Loucy (cell line): ENCODE measurements around the gene FREM2.

Experiments
- EZH2phosphoT487 ChIP-seq: fragments of 200-600 bp; IDR thresholded peaks from 2 replicates; pipeline ENCODE4 v1.6.1; 2018; ENCODE audit warnings: antibody characterized with exemption, mild to moderate bottlenecking, moderate library complexity, borderline replicate concordance
- TF ChIP-seq, protein P1 (sequence below): fragments of 200-600 bp; sonication (generic); conservative IDR thresholded peaks from 2 replicates; pipeline ENCODE4 v1.5.1; 2014; ENCODE audit warnings: mild to moderate bottlenecking, antibody characterized with exemption, low read length

- TF ChIP-seq, protein P1, sequence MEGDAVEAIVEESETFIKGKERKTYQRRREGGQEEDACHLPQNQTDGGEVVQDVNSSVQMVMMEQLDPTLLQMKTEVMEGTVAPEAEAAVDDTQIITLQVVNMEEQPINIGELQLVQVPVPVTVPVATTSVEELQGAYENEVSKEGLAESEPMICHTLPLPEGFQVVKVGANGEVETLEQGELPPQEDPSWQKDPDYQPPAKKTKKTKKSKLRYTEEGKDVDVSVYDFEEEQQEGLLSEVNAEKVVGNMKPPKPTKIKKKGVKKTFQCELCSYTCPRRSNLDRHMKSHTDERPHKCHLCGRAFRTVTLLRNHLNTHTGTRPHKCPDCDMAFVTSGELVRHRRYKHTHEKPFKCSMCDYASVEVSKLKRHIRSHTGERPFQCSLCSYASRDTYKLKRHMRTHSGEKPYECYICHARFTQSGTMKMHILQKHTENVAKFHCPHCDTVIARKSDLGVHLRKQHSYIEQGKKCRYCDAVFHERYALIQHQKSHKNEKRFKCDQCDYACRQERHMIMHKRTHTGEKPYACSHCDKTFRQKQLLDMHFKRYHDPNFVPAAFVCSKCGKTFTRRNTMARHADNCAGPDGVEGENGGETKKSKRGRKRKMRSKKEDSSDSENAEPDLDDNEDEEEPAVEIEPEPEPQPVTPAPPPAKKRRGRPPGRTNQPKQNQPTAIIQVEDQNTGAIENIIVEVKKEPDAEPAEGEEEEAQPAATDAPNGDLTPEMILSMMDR, result no peak
- no peak for TF ChIP-seq EZH2phosphoT487
These were observed 2.2 kb upstream of the FREM2 start for GRCh38 chr13:38684714-38685113.
